HepG2 (cell line): Measurements from ENCODE around the gene KDM5A. TPM values are rescaled to one million over a fixed set of nuclear protein-coding genes. Genes with fewer than 3 reads are reported as not detected.

Source experiments
- ATAC-seq: fragments of 200-7000 bp; cut with Tn5 transposase; 3 replicates; pipeline ENCODE4 v1.9.1; 2020; ENCODE audit warnings: mild to moderate bottlenecking, moderate library complexity
- BruUV-seq: library from RNA; stranded (reverse); fragments of 400-500 nt; replicated peaks from 2 replicates; lab custom pipeline; 2021; lab: Mats Ljungman, UMichigan
- CTCF ChIA-PET: fragments of 300-600 bp; formaldehyde crosslinking; extraction: SDS; loops from one replicate; lab custom pipeline; 2021; ENCODE audit warnings: low total read pairs, inconsistent platforms, low intra/inter-chr PET ratio; lab: Yijun Ruan, JAX
- POLR2A ChIA-PET: fragments of 350-600 bp; sonication (Branson Sonifier 250); formaldehyde crosslinking; loops from one replicate; lab custom pipeline; 2020; ENCODE audit warnings: antibody characterized with exemption, inconsistent platforms; lab: Yijun Ruan, JAX
- DNase-seq: peaks from one replicate; pipeline ENCODE4 v3.0.0-alpha.2; 2015; ENCODE audit warnings: low spot score
- FAIRE-seq: peaks from 3 replicates; lab custom pipeline; 2011; peaks lifted over from hg19 to GRCh38; lab: Jason Lieb, UNC
- H2AFZ ChIP-seq: one replicate; pipeline ENCODE4 v1.6.1; 2011; ENCODE audit warnings: low read length, inconsistent platforms
- H3K27ac ChIP-seq: fragments of 300-600 bp; 3 replicates; pipeline ENCODE4 v1.8.0; 2011; ENCODE audit warnings: mixed run types, mild to moderate bottlenecking, mixed read lengths, low read length, inconsistent platforms; ENCODE audit not compliant: insufficient read depth; ENCODE audit errors: extremely low read length
- H3K27me3 ChIP-seq, 2 experiments: fragments of 200-600 bp in 1 of 2; 2 replicates in 1 of 2; 3 replicates in 1 of 2; pipeline versions ENCODE4 v1.6.0 to v1.8.0; 2011; ENCODE audit warnings: low read length in 2 of 2, mild to moderate bottlenecking in 2 of 2, moderate library complexity in 2 of 2, inconsistent platforms in 1 of 2; ENCODE audit not compliant: insufficient read depth in 2 of 2, control insufficient read depth in 1 of 2
- H3K36me3 ChIP-seq, 2 experiments: fragments of 200-600 bp in 1 of 2; replicated peaks in 1 of 2; 2 replicates in 1 of 2; 3 replicates in 1 of 2; pipeline versions ENCODE4 v1.5.1 to v1.8.0; 2011; ENCODE audit warnings: low read length in 2 of 2, inconsistent platforms in 1 of 2; ENCODE audit not compliant: insufficient read depth in 2 of 2, control insufficient read depth in 1 of 2
- H3K4me1 ChIP-seq: 2 replicates; pipeline ENCODE4 v1.5.1; 2012; ENCODE audit warnings: low read length, inconsistent platforms; ENCODE audit not compliant: insufficient read depth
- H3K4me2 ChIP-seq: 2 replicates; pipeline ENCODE4 v1.6.0; 2011; ENCODE audit warnings: low read depth, low read length, inconsistent platforms
- H3K4me3 ChIP-seq, 3 experiments: fragments of 200-600 bp in 1 of 3; sonication (generic), shearing (Covaris generic) in 1 of 3; replicated peaks in 1 of 3; 2 replicates each; pipeline ENCODE4 v1.5.1; 2011 to 2016; ENCODE audit warnings: low read length in 3 of 3, inconsistent platforms in 2 of 3, low read depth in 2 of 3, mild to moderate bottlenecking in 2 of 3, control low read depth in 1 of 3, mixed read lengths in 1 of 3; ENCODE audit not compliant: insufficient read depth in 1 of 3
- H3K79me2 ChIP-seq: one replicate; pipeline ENCODE4 v1.6.1; 2011; ENCODE audit warnings: low read length, inconsistent platforms; ENCODE audit not compliant: insufficient read depth
- H3K9ac ChIP-seq: 2 replicates; pipeline ENCODE4 v1.6.0; 2011; ENCODE audit warnings: mild to moderate bottlenecking, low read depth, low read length, inconsistent platforms; ENCODE audit not compliant: insufficient read depth
- H3K9me3 ChIP-seq: 2 replicates; pipeline ENCODE4 v1.5.1; 2012; ENCODE audit warnings: mild to moderate bottlenecking, low read length
- H4K20me1 ChIP-seq: 2 replicates; pipeline ENCODE4 v1.6.0; 2011; ENCODE audit warnings: inconsistent platforms, mild to moderate bottlenecking, low read length, moderate library complexity; ENCODE audit not compliant: insufficient read depth
- AKAP8 ChIP-seq: sonication (generic); formaldehyde crosslinking; IDR thresholded peaks from 2 replicates; pipeline ENCODE4 v1.5.1; 2020; ENCODE audit warnings: mild to moderate bottlenecking, missing genetic modification reagents
- ARNT2 ChIP-seq: sonication (generic); formaldehyde crosslinking; IDR thresholded peaks from 2 replicates; pipeline ENCODE4 v1.8.0; 2022; ENCODE audit warnings: mild to moderate bottlenecking, low read depth, missing genetic modification reagents, moderate library complexity
- CHD2 ChIP-seq: IDR thresholded peaks from 2 replicates; pipeline ENCODE4 v1.6.1; 2011; ENCODE audit warnings: low read depth, low read length, improper control_type of control experiment
- FOXA1 ChIP-seq, 2 experiments: fragments of 450-650 bp in 1 of 2; sonication (generic) in 1 of 2; formaldehyde crosslinking in 1 of 2; IDR thresholded peaks; 2 replicates each; pipeline versions ENCODE4 v1.4.0 to v1.6.1; 2016 to 2020; ENCODE audit warnings: missing genetic modification reagents in 1 of 2
- HNRNPL ChIP-seq: fragments of 200-400 bp; formaldehyde crosslinking; IDR thresholded peaks from 2 replicates; pipeline ENCODE4 v1.6.1; 2017; ENCODE audit warnings: mild to moderate bottlenecking, low read depth, low read length
- MIXL1 ChIP-seq: IDR thresholded peaks from 2 replicates; pipeline ENCODE4 v1.6.1; 2016
- RXRB ChIP-seq: IDR thresholded peaks from 2 replicates; pipeline ENCODE4 v1.6.1; 2016; ENCODE audit warnings: borderline replicate concordance, missing genetic modification reagents, missing compliant biosample characterization
- SMYD3 ChIP-seq: sonication (generic); formaldehyde crosslinking; IDR thresholded peaks from 2 replicates; pipeline ENCODE4 v1.8.1; 2023; ENCODE audit warnings: mild to moderate bottlenecking, missing genetic modification reagents
- TOE1 ChIP-seq: sonication (generic); formaldehyde crosslinking; IDR thresholded peaks from 2 replicates; pipeline ENCODE4 v1.4.0; 2020; ENCODE audit warnings: mild to moderate bottlenecking, missing genetic modification reagents
- XRCC5 ChIP-seq: fragments of 200-400 bp; formaldehyde crosslinking; optimal IDR thresholded peaks from 2 replicates; pipeline ENCODE3; 2017; ENCODE audit warnings: mild to moderate bottlenecking, low read length
- ZBTB38 ChIP-seq: sonication (generic); formaldehyde crosslinking; IDR thresholded peaks from 2 replicates; pipeline ENCODE4 v1.5.1; 2020; ENCODE audit warnings: mild to moderate bottlenecking, missing genetic modification reagents
- ZNF367 ChIP-seq: sonication (generic); formaldehyde crosslinking; IDR thresholded peaks from 2 replicates; pipeline ENCODE4 v1.4.0; 2020; ENCODE audit warnings: missing genetic modification reagents, borderline replicate concordance
- ZNF563 ChIP-seq: sonication (generic); formaldehyde crosslinking; IDR thresholded peaks from 2 replicates; pipeline ENCODE4 v1.8.0; 2022; ENCODE audit warnings: mild to moderate bottlenecking, moderate library complexity, missing genetic modification reagents
- ZNF570 ChIP-seq: sonication (generic); formaldehyde crosslinking; IDR thresholded peaks from 2 replicates; pipeline ENCODE4 v1.4.0; 2020; ENCODE audit warnings: mild to moderate bottlenecking, missing genetic modification reagents, borderline replicate concordance
- ZNF598 ChIP-seq: sonication (generic); formaldehyde crosslinking; IDR thresholded peaks from 2 replicates; pipeline ENCODE4 v1.5.1; 2020; ENCODE audit warnings: mild to moderate bottlenecking, missing genetic modification reagents, borderline replicate concordance
- ZNF773 ChIP-seq: sonication (generic); formaldehyde crosslinking; IDR thresholded peaks from 2 replicates; pipeline ENCODE4 v1.4.0; 2020; ENCODE audit warnings: missing genetic modification reagents, borderline replicate concordance
- ZNF883 ChIP-seq: sonication (generic); formaldehyde crosslinking; IDR thresholded peaks from 2 replicates; pipeline ENCODE4 v1.5.1; 2020; ENCODE audit warnings: mild to moderate bottlenecking, missing genetic modification reagents; ENCODE audit errors: not compliant biosample characterization
- WGBS: methylation state at CpG from one replicate; pipeline ENCODE4 v1.1.6; 2017; ENCODE audit warnings: low lambda C conversion rate; 5-methylcytosine and 5-hydroxymethylcytosine counted together
- in situ Hi-C: cut with HindIII; loops from 2 replicates; pipeline ENCODE4 v1.10.0; 2017; ENCODE audit warnings: low pct_unique_long_range_greater_than_20kb; ENCODE audit not compliant: extremely low pct_ligation_motif_present
- intact Hi-C: fragments of 100-400 bp; cut with micrococcal nuclease; formaldehyde crosslinking; loops from one replicate; pipeline ENCODE4 v1.10.0; 2022; ENCODE audit not compliant: unreplicated experiment
- polyA plus RNA-seq, 8 experiments: library from polyadenylated mRNA; depleted of rRNA in 3 of 8; stranded (reverse) in 7 of 8; unstranded in 1 of 8; fragments of >200 nt; fragmentation: Illumina TruSeq in 4 of 8; extraction: Trizol in 4 of 8; gene quantifications; 2 replicates each; pipeline versions ENCODE4 v1.2.1 to v1.2.3, GENCODE V29; 2011 to 2016; ENCODE audit warnings: low read depth in 4 of 8, missing spikeins in 1 of 8, mixed read lengths in 1 of 8; ENCODE audit not compliant: insufficient read depth in 1 of 8
- total RNA-seq, 5 experiments: library from RNA; depleted of rRNA; stranded (reverse); fragments of >200 nt; fragmentation: Illumina TruSeq; extraction: Trizol; gene quantifications; 2 replicates each; pipeline ENCODE4 v1.2.3, GENCODE V29; 2016; ENCODE audit warnings: low read depth in 1 of 5
- TF ChIP-seq, protein P1 (sequence below): sonication (generic); formaldehyde crosslinking; IDR thresholded peaks from 2 replicates; pipeline ENCODE4 v1.5.0; 2020; ENCODE audit warnings: mild to moderate bottlenecking, missing genetic modification reagents, moderate library complexity

The KDM5A gene
- total and polyA plus RNA-seq, 2 of the 13 experiments (the other 11 are each of a cell fraction or from before 2014, with no cell fraction given), result 12.0 to 29.2 TPM

- FAIRE-seq (no peak), DNase-seq (no peak), ATAC-seq (no peak)
- CTCF ChIA-PET, result no interaction called here
- POLR2A ChIA-PET, result no interaction called here
- no peaks in the 10 kb centered on the region for H3K79me2 ChIP-seq
- WGBS, result 86% methylated on average over 8 of the region's 9 CpGs
- no peak overlapping the region for H3K4me3 ChIP-seq
- peaks cover 53% of the 10 kb centered on the region for H3K4me1 ChIP-seq
- TF ChIP-seq ZNF570 (no peak), MIXL1 (CRISPR knock-in tag) (no peak), HNRNPL (no peak), ARNT2 (CRISPR knock-in tag) (no peak), RXRB (CRISPR knock-in tag) (no peak), ZNF598 (CRISPR knock-in tag) (no peak), CHD2 (no peak)
- H3K9ac ChIP-seq, result no peak overlapping the region
- in situ Hi-C loops, result no loop called here
- no peak overlapping the region for H3K4me2 ChIP-seq
- no peak overlapping the region for H3K27ac ChIP-seq
- BruUV-seq, result no TSS peak
- H4K20me1 ChIP-seq, result no peaks in the 10 kb centered on the region
- no peaks in the 10 kb centered on the region for H3K9me3 ChIP-seq
- no peaks in the 10 kb centered on the region for H3K36me3 ChIP-seq
- intact Hi-C loops, result no loop called here
- H3K27me3 ChIP-seq, result no peaks in the 10 kb centered on the region
- H2AFZ ChIP-seq, result no peak overlapping the region
Observed at GRCh38 chr12:254912-255311, 134.2 kb downstream of the KDM5A start.

DNA sequence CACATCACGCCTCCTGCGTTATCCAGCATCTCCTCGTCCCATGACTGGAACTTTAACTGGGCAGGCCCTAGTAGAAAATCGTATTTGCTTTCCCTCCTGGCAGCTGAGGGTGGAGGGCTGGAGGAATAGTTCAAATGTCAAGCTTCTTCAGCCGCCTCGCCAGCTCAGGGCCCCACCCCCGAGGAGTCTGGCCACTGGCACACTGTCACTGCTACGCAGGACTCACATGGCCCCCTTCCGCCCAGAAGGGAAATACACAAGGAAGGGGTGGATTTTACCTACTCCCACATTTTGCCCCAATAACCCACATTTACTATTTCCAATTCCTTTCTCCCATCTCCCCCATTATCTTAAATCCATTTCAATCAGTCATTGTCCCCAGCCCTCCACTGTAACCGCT, 135.1 kb downstream of the KDM5A start:
- no peak for DNase-seq
- POLR2A ChIA-PET, result interaction anchor here (1.2 kb wide), 1 partner anchor 17 kb away, joined by 3 read pairs; no protein-coding TSS in a partner anchor
- CTCF ChIA-PET, result no interaction called here
- Histone ChIP-seq H3K9me3 (no peaks in the 10 kb centered on the region), H3K4me1 (peaks cover 53% of the 10 kb centered on the region), H3K4me2 (0 out of 2 replicates have a peak overlapping the region, but pooled peaks have one; percentile 52), H4K20me1 (no peaks in the 10 kb centered on the region), H3K27me3 (no peaks in the 10 kb centered on the region), H3K9ac (no peak overlapping the region), H3K79me2 (no peaks in the 10 kb centered on the region), H2AFZ (no peak overlapping the region), H3K36me3 (no peaks in the 10 kb centered on the region), H3K4me3 (no peak overlapping the region), H3K27ac (no peak overlapping the region)
- BruUV-seq, result no TSS peak
- 58% methylated on average over 10 of the region's 10 CpGs for WGBS
- in situ Hi-C loops (no loop called here), intact Hi-C loops (no loop called here)
- ATAC-seq, result peak; percentile 27; the same call in 2 of the 3 replicates
- no peak for FAIRE-seq
- TF ChIP-seq AKAP8 (CRISPR knock-in tag), result no peak
- TF ChIP-seq, protein P1, sequence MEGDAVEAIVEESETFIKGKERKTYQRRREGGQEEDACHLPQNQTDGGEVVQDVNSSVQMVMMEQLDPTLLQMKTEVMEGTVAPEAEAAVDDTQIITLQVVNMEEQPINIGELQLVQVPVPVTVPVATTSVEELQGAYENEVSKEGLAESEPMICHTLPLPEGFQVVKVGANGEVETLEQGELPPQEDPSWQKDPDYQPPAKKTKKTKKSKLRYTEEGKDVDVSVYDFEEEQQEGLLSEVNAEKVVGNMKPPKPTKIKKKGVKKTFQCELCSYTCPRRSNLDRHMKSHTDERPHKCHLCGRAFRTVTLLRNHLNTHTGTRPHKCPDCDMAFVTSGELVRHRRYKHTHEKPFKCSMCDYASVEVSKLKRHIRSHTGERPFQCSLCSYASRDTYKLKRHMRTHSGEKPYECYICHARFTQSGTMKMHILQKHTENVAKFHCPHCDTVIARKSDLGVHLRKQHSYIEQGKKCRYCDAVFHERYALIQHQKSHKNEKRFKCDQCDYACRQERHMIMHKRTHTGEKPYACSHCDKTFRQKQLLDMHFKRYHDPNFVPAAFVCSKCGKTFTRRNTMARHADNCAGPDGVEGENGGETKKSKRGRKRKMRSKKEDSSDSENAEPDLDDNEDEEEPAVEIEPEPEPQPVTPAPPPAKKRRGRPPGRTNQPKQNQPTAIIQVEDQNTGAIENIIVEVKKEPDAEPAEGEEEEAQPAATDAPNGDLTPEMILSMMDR (CRISPR knock-in tag), result 0 out of 2 replicates have a peak, but pooled peaks have one; percentile 6
- TF ChIP-seq ZNF773 (CRISPR knock-in tag), result no peak
- TF ChIP-seq ZNF883 (CRISPR knock-in tag), result no peak
- TF ChIP-seq SMYD3 (CRISPR knock-in tag), result no peak
- no peak for TF ChIP-seq ZNF367 (CRISPR knock-in tag)
- TF ChIP-seq ZNF563, result no peak
- TF ChIP-seq FOXA1 (IDR thresholded peaks at IDR 0.05), result no peak
- no peak for TF ChIP-seq FOXA1 (CRISPR knock-in tag; IDR thresholded peaks at IDR 0.05)
- no peak for TF ChIP-seq ZBTB38 (CRISPR knock-in tag)
- TF ChIP-seq XRCC5, result peak; percentile 27
- TF ChIP-seq TOE1 (CRISPR knock-in tag), result no peak
